HG02938 (cell line): Measurements from ENCODE around the gene CCDC24.

Source experiments
- ATAC-seq: cut with Tn5 transposase; IDR thresholded peaks from one replicate; pipeline ENCODE4 v1.9.1; 2021; ENCODE audit warnings: mild to moderate bottlenecking, moderate library complexity; ENCODE audit not compliant: unreplicated experiment

The CCDC24 gene

GRCh38 chr1:43962324-43962723 is 29.1 kb upstream of the CCDC24 start:
- no peak for ATAC-seq

GRCh38 chr1:43963006-43963405 is 28.4 kb upstream of the CCDC24 start:
- no peak for ATAC-seq

GRCh38 chr1:43963890-43964289 is 27.5 kb upstream of the CCDC24 start:
- ATAC-seq, result no peak

- no peak for ATAC-seq
Observed at GRCh38 chr1:43965316-43965715, 26.1 kb upstream of the CCDC24 start.

GRCh38 chr1:43968348-43968948 is 23.0 kb upstream of the CCDC24 start:
- no peak for ATAC-seq

- no peak for ATAC-seq
Observed at GRCh38 chr1:43969416-43969745, 22.0 kb upstream of the CCDC24 start.

GRCh38 chr1:43969746-43970466 is 21.5 kb upstream of the CCDC24 start, which contains the start of gene DPH2:
DPH2 (plus strand) TSS chr1:43970010; CDS start chr1:43970176, 166 bp downstream.
- peak; percentile 81 for ATAC-seq

- no peak for ATAC-seq
Observed at GRCh38 chr1:43970502-43970901, 20.9 kb upstream of the CCDC24 start.

- ATAC-seq, result no peak
Observed at GRCh38 chr1:43970911-43971310, 20.5 kb upstream of the CCDC24 start.

- ATAC-seq, result no peak
Observed at GRCh38 chr1:43971336-43971980, 19.9 kb upstream of the CCDC24 start.

GRCh38 chr1:43973981-43974442 is 17.4 kb upstream of the CCDC24 start:
- no peak for ATAC-seq

- ATAC-seq, result peak; percentile 70
Observed at GRCh38 chr1:43974443-43975248, 16.8 kb upstream of the CCDC24 start, which contains the start of gene ATP6V0B. ATP6V0B (plus strand) TSS chr1:43974960; CDS start chr1:43975041, 81 bp downstream.

GRCh38 chr1:43975249-43975961 is 16.0 kb upstream of the CCDC24 start:
- ATAC-seq, result no peak

GRCh38 chr1:43976045-43976444 is 15.4 kb upstream of the CCDC24 start:
- no peak for ATAC-seq

GRCh38 chr1:43976890-43977289 is 14.5 kb upstream of the CCDC24 start:
- ATAC-seq, result no peak

GRCh38 chr1:43977376-43978263 is 13.8 kb upstream of the CCDC24 start:
- ATAC-seq, result no peak

GRCh38 chr1:43978264-43978550 is 13.2 kb upstream of the CCDC24 start:
- no peak for ATAC-seq

- ATAC-seq, result no peak
Observed at GRCh38 chr1:43978551-43979260, 12.7 kb upstream of the CCDC24 start, which contains the start of gene B4GALT2. B4GALT2 (plus strand) TSS chr1:43979210; CDS start chr1:43981161, 1,951 bp downstream.

- no peak for ATAC-seq
Observed at GRCh38 chr1:43979261-43979527, 12.2 kb upstream of the CCDC24 start.
